K562 (cell line): Measurements from ENCODE around the gene LCN12. TPM values are rescaled to one million over a fixed set of nuclear protein-coding genes. Genes with fewer than 3 reads are reported as not detected.

ENCODE experiments used
- ATAC-seq: fragments of 200-7000 bp; cut with Tn5 transposase; 3 replicates; pipeline ENCODE4 v1.9.1; 2020; ENCODE audit warnings: moderate library complexity
- BruUV-seq: library from RNA; stranded (reverse); fragments of 400-500 nt; replicated peaks from 2 replicates; lab custom pipeline; 2021; lab: Mats Ljungman, UMichigan
- CTCF ChIA-PET: fragments of 300-600 bp; formaldehyde crosslinking; extraction: SDS; loops from one replicate; lab custom pipeline; 2021; ENCODE audit warnings: low intra/inter-chr PET ratio; lab: Yijun Ruan, JAX
- POLR2A ChIA-PET: fragments of 300-600, 350-650 bp; sonication (Branson Sonifier 250); formaldehyde crosslinking; extraction: SDS; loops from one replicate; lab custom pipeline; 2021; ENCODE audit warnings: antibody characterized with exemption, inconsistent platforms; lab: Yijun Ruan, JAX
- DNase-seq, 4 experiments: peaks; one replicate each; pipeline versions ENCODE4 v3.0.0 to v3.0.0-alpha.2; 2011 to 2018; ENCODE audit warnings: low spot score in 3 of 4, mixed read lengths in 3 of 4; ENCODE audit errors: extremely low read depth in 1 of 4
- FAIRE-seq: peaks from 2 replicates; lab custom pipeline; 2011; peaks lifted over from hg19 to GRCh38; lab: Jason Lieb, UNC
- H2AFZ ChIP-seq: 2 replicates; pipeline ENCODE4 v1.6.0; 2011; ENCODE audit warnings: low read depth, low read length, control low read depth, inconsistent platforms
- H3K27ac ChIP-seq: fragments of 200-600 bp; 3 replicates; pipeline ENCODE4 v1.8.0; 2011; ENCODE audit warnings: low read depth, mild to moderate bottlenecking, control low read depth, inconsistent platforms, low read length, moderate library complexity, mixed read lengths; ENCODE audit errors: extremely low read depth
- H3K27me3 ChIP-seq, 2 experiments: fragments of 300-600 bp in 1 of 2; 2 replicates in 1 of 2; 3 replicates in 1 of 2; pipeline versions ENCODE4 v1.6.0 to v1.8.0; 2011; ENCODE audit warnings: inconsistent platforms in 2 of 2, low read length in 2 of 2, mild to moderate bottlenecking in 1 of 2, mixed read lengths in 1 of 2, moderate library complexity in 1 of 2; ENCODE audit not compliant: control insufficient read depth in 2 of 2, insufficient read depth in 2 of 2
- H3K36me3 ChIP-seq: fragments of 300-600 bp; 3 replicates; pipeline ENCODE4 v1.8.0; 2011; ENCODE audit warnings: mild to moderate bottlenecking, low read length, inconsistent platforms; ENCODE audit not compliant: control insufficient read depth, insufficient read depth
- H3K4me1 ChIP-seq, 2 experiments: fragments of 200-600 bp in 1 of 2; replicated peaks in 1 of 2; 2 replicates in 1 of 2; 3 replicates in 1 of 2; pipeline versions ENCODE4 v1.5.1 to v1.8.0; 2011; ENCODE audit warnings: inconsistent platforms in 2 of 2, low read length in 2 of 2, mild to moderate bottlenecking in 1 of 2, mixed read lengths in 1 of 2, moderate library complexity in 1 of 2; ENCODE audit not compliant: control insufficient read depth in 2 of 2, insufficient read depth in 2 of 2
- H3K4me2 ChIP-seq: 2 replicates; pipeline ENCODE4 v1.6.1; 2011; ENCODE audit warnings: low read length, control low read depth, inconsistent platforms, mixed read lengths; ENCODE audit not compliant: insufficient read depth
- H3K4me3 ChIP-seq: fragments of 200-600 bp; sonication (generic), shearing (Covaris generic); 2 replicates; pipeline ENCODE4 v1.5.1; 2016; ENCODE audit warnings: control low read depth, inconsistent platforms
- H3K79me2 ChIP-seq: fragments of 200-600 bp; 3 replicates; pipeline ENCODE4 v1.8.0; 2011; ENCODE audit warnings: low read length, inconsistent platforms; ENCODE audit not compliant: control insufficient read depth, insufficient read depth
- H3K9ac ChIP-seq, 2 experiments: 2 replicates each; pipeline versions ENCODE4 v1.6.0 to v1.6.1; 2011; ENCODE audit warnings: low read depth in 2 of 2, low read length in 2 of 2, control low read depth in 1 of 2, inconsistent platforms in 1 of 2, mild to moderate bottlenecking in 1 of 2, mixed read lengths in 1 of 2; ENCODE audit not compliant: insufficient read depth in 1 of 2
- H3K9me1 ChIP-seq: one replicate; pipeline ENCODE4 v1.6.0; 2011; ENCODE audit warnings: inconsistent platforms, mild to moderate bottlenecking, low read length, moderate library complexity; ENCODE audit not compliant: control insufficient read depth, insufficient read depth
- H3K9me3 ChIP-seq: replicated peaks from 2 replicates; pipeline ENCODE4 v1.5.1; 2011; ENCODE audit warnings: low read depth, low read length, inconsistent platforms; ENCODE audit not compliant: control insufficient read depth, insufficient read depth
- H4K20me1 ChIP-seq: replicated peaks from 2 replicates; pipeline ENCODE4 v1.6.1; 2011; ENCODE audit warnings: low read length, inconsistent platforms, mixed read lengths; ENCODE audit not compliant: control insufficient read depth, insufficient read depth
- POLR2G ChIP-seq: fragments of 200-400 bp; formaldehyde crosslinking; IDR thresholded peaks from 2 replicates; pipeline ENCODE4 v1.6.1; 2017; ENCODE audit warnings: low read depth, mild to moderate bottlenecking, antibody characterized with exemption, low read length, moderate library complexity
- TOE1 ChIP-seq, 2 experiments: fragments of 450-650 bp in 1 of 2; sonication (generic) in 1 of 2; formaldehyde crosslinking in 1 of 2; IDR thresholded peaks; 2 replicates each; pipeline versions ENCODE4 v1.7.1 to v1.8.0; 2016 to 2022; ENCODE audit warnings: borderline replicate concordance in 2 of 2, mild to moderate bottlenecking in 2 of 2, antibody characterized with exemption in 1 of 2, inconsistent platforms in 1 of 2, low read depth in 1 of 2, missing genetic modification reagents in 1 of 2, moderate library complexity in 1 of 2
- ZBTB8A ChIP-seq: fragments of 450-650 bp; IDR thresholded peaks from 2 replicates; pipeline ENCODE4 v1.6.1; 2018; ENCODE audit warnings: mild to moderate bottlenecking, moderate library complexity; ENCODE audit not compliant: partially characterized antibody
- WGBS: fragments of 100-300 bp; shearing (Covaris generic); methylation state at CpG from one replicate; pipeline ENCODE4 v1.1.6; 2016; ENCODE audit warnings: low coverage, mixed read lengths; ENCODE audit not compliant: insufficient coverage; ENCODE audit errors: missing lambda C conversion rate; 5-methylcytosine and 5-hydroxymethylcytosine counted together
- in situ Hi-C: fragments of 300-500 bp; cut with MboI; formaldehyde crosslinking; loops from 4 replicates; pipeline ENCODE4 v1.15.0; 2018; ENCODE audit warnings: inconsistent platforms, mixed read lengths
- intact Hi-C: fragments of 100-400 bp; cut with micrococcal nuclease; formaldehyde crosslinking; loops from 2 replicates; pipeline ENCODE4 v1.14.2; 2022
- polyA plus RNA-seq, 8 experiments: library from polyadenylated mRNA; depleted of rRNA in 4 of 8; stranded (reverse) in 5 of 8; unstranded in 3 of 8; fragments of >200 nt; fragmentation: Nextera tagmentation in 2 of 8; fragmentation: Illumina TruSeq in 1 of 8; extraction: Ambion mirVana in 2 of 8; extraction: Trizol in 1 of 8; gene quantifications; 2 replicates each; pipeline versions ENCODE4 v1.2.1 to v1.2.3, GENCODE V29; 2011 to 2014; ENCODE audit warnings: inconsistent platforms in 1 of 8, missing spikeins in 1 of 8
- total RNA-seq, 7 experiments: library from RNA; depleted of rRNA in 6 of 7; stranded (reverse); fragments of >200 nt in 6 of 7; fragmentation: Illumina TruSeq in 2 of 7; extraction: Trizol in 2 of 7; gene quantifications; 2 replicates each; pipeline versions ENCODE4 v1.2.1 to v1.2.3, GENCODE V29; 2011 to 2021; ENCODE audit warnings: low replicate concordance in 1 of 7

LCN12 gene
- total and polyA plus RNA-seq, 9 of the 15 experiments (the other 6 are each of a cell fraction or from before 2014, with no cell fraction given), result 0.05 TPM; not detected in 8

- no peak for TF ChIP-seq ZBTB8A
- TF ChIP-seq POLR2G, result peak; percentile 33; the same call in 1 of the 2 replicates
- TF ChIP-seq TOE1 (IDR thresholded peaks at IDR 0.05; ENCODE audit: borderline replicate concordance), result no peak
- TF ChIP-seq TOE1 (CRISPR knock-in tag; IDR thresholded peaks at IDR 0.05; ENCODE audit: borderline replicate concordance, low read depth), result no peak
- FAIRE-seq, result no peak
- Histone ChIP-seq H4K20me1 (no peaks in the 10 kb centered on the region), H3K9ac (peak overlapping the region in 1 of 2 experiments; percentile 48; a peak in 1 of 4 replicates), H3K4me3 (no peak overlapping the region), H3K4me1 (peaks cover 0 to 6% of the 10 kb centered on the region in 2 experiments; a peak in 1 of 5 replicates), H3K27me3 (no peaks in the 10 kb centered on the region), H3K9me3 (no peaks in the 10 kb centered on the region), H2AFZ (no peak overlapping the region), H3K36me3 (peaks cover 82% of the 10 kb centered on the region), H3K79me2 (peaks cover 8% of the 10 kb centered on the region; the same call in 1 of the 3 replicates), H3K9me1 (no peaks in the 10 kb centered on the region), H3K4me2 (no peak overlapping the region), H3K27ac (no peak overlapping the region)
- in situ Hi-C loops (no loop called here), intact Hi-C loops (no loop called here)
- no peak for ATAC-seq
- POLR2A ChIA-PET, result interaction anchor here (0.6 kb wide), 1 partner anchor 17 kb away, joined by 3 read pairs; no protein-coding TSS in a partner anchor
- WGBS, result 86% methylated on average over 16 of the region's 17 CpGs
- no peak for DNase-seq
- no TSS peak for BruUV-seq
- CTCF ChIA-PET, result no interaction called here
Measured at GRCh38 chr9:136913701-136914438, 38.2 kb upstream of the LCN12 start.
